ENCODE measurements around the gene TERT.
"Not testable (repeated sequence)": the region's sequence is repeated elsewhere in the genome, so short reads cannot be mapped to it uniquely, and the experiment has no call there.

DNA sequence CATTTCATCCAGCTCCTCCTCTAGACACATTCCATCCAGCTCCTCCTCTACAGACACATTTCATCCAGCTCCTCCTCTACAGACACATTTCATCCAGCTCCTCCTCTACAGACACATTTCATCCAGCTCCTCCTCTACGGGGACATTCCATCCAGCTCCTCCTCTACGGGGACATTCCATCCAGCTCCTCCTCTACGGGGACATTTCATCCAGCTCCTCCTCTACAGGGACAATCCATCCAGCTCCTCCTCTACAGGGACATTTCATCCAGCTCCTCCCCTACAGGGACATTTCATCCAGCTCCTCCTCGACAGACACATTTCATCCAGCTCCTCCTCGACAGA, 31.6 kb upstream of the TERT start:
- TF ChIP-seq POLR2AphosphoS5, POLR2A (IDR thresholded peaks at IDR 0.05): not testable (repeated sequence)
- TF ChIP-seq, protein P1, sequence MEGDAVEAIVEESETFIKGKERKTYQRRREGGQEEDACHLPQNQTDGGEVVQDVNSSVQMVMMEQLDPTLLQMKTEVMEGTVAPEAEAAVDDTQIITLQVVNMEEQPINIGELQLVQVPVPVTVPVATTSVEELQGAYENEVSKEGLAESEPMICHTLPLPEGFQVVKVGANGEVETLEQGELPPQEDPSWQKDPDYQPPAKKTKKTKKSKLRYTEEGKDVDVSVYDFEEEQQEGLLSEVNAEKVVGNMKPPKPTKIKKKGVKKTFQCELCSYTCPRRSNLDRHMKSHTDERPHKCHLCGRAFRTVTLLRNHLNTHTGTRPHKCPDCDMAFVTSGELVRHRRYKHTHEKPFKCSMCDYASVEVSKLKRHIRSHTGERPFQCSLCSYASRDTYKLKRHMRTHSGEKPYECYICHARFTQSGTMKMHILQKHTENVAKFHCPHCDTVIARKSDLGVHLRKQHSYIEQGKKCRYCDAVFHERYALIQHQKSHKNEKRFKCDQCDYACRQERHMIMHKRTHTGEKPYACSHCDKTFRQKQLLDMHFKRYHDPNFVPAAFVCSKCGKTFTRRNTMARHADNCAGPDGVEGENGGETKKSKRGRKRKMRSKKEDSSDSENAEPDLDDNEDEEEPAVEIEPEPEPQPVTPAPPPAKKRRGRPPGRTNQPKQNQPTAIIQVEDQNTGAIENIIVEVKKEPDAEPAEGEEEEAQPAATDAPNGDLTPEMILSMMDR (IDR thresholded peaks at IDR 0.05), result not testable (repeated sequence)
